ENCODE measurements around the gene BBS12.

The BBS12 gene

GRCh38 chr4:122765692-122766352, 33.3 kb downstream of the BBS12 start:
- ChIA-PET POLR2A (no interaction called here), CTCF (interaction anchor here (0.6 to 2.2 kb wide), 6 partner anchors 8 to 149 kb away, joined by 3 to 10 read pairs (median 4); no protein-coding TSS in a partner anchor)
- no peak for DNase-seq (ENCODE audit: extremely low spot score)
- TF ChIP-seq, protein P1, sequence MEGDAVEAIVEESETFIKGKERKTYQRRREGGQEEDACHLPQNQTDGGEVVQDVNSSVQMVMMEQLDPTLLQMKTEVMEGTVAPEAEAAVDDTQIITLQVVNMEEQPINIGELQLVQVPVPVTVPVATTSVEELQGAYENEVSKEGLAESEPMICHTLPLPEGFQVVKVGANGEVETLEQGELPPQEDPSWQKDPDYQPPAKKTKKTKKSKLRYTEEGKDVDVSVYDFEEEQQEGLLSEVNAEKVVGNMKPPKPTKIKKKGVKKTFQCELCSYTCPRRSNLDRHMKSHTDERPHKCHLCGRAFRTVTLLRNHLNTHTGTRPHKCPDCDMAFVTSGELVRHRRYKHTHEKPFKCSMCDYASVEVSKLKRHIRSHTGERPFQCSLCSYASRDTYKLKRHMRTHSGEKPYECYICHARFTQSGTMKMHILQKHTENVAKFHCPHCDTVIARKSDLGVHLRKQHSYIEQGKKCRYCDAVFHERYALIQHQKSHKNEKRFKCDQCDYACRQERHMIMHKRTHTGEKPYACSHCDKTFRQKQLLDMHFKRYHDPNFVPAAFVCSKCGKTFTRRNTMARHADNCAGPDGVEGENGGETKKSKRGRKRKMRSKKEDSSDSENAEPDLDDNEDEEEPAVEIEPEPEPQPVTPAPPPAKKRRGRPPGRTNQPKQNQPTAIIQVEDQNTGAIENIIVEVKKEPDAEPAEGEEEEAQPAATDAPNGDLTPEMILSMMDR (IDR thresholded peaks at IDR 0.05; ENCODE audit: control extremely low read depth, extremely low read depth, low read depth, missing control alignments): no peak

- TF ChIP-seq, protein P1 (IDR thresholded peaks at IDR 0.05; ENCODE audit: control extremely low read depth, extremely low read depth, low read depth, missing control alignments): no peak
- ChIA-PET POLR2A (no interaction called here), CTCF (interaction anchor here (0.6 to 2.2 kb wide), 5 partner anchors 9 to 148 kb away, joined by 3 to 10 read pairs (median 4); no protein-coding TSS in a partner anchor)
- DNase-seq (ENCODE audit: extremely low spot score): no peak
Observed at GRCh38 chr4:122766353-122766705, 33.8 kb downstream of the BBS12 start.

- POLR2A ChIA-PET: no interaction called here
- TF ChIP-seq, protein P1 (IDR thresholded peaks at IDR 0.05; ENCODE audit: control extremely low read depth, extremely low read depth, low read depth, missing control alignments): no peak
- no peak for DNase-seq (ENCODE audit: extremely low spot score)
- CTCF ChIA-PET: interaction anchor here (1.0 to 2.2 kb wide), 5 partner anchors 9 to 148 kb away, joined by 3 to 10 read pairs (median 4); no protein-coding TSS in a partner anchor
Observed at GRCh38 chr4:122766950-122767349, 34.4 kb downstream of the BBS12 start.

DNA sequence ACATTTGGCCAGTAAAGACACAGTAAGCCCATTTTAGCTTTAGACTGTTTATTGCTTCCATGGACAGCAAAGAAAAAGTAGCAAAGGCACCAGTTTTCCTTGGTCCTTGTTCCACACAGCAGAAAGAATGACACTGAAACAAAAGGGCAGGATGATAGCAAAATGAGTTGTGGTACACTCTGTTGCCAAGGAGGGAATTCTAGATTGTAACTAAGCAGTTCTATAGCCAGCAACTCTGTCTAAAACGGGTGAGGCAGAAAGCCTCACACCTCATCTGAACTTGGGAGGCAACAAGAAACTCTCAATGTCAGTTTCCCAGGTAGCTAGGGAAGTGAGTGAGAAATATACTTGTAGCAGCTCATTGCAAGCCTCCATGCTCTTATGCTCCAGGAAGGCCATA, 39.2 kb downstream of the BBS12 start:
- ChIA-PET POLR2A (no interaction called here), CTCF (interaction anchor here (1.0 to 1.7 kb wide), 2 partner anchors 11 to 14 kb away, joined by 3 read pairs; no protein-coding TSS in a partner anchor)
- TF ChIP-seq, protein P1 (IDR thresholded peaks at IDR 0.05; ENCODE audit: control extremely low read depth, extremely low read depth, low read depth, missing control alignments): no peak
- DNase-seq (ENCODE audit: extremely low spot score): no peak

- CTCF ChIA-PET: interaction anchor here (1.0 to 1.7 kb wide), 2 partner anchors 11 to 15 kb away, joined by 3 read pairs; no protein-coding TSS in a partner anchor
- POLR2A ChIA-PET: no interaction called here
- no peak for DNase-seq (ENCODE audit: extremely low spot score)
- TF ChIP-seq, protein P1 (IDR thresholded peaks at IDR 0.05; ENCODE audit: control extremely low read depth, extremely low read depth, low read depth, missing control alignments): no peak
Observed at GRCh38 chr4:122772311-122772710, 39.8 kb downstream of the BBS12 start.

GRCh38 chr4:122772986-122773385, 40.5 kb downstream of the BBS12 start:
- CTCF ChIA-PET: interaction anchor here (0.9 to 1.4 kb wide), 3 partner anchors 11 to 16 kb away, joined by 3 to 5 read pairs (median 4); no protein-coding TSS in a partner anchor
- POLR2A ChIA-PET: no interaction called here
- DNase-seq (ENCODE audit: extremely low spot score): no peak
- TF ChIP-seq, protein P1 (IDR thresholded peaks at IDR 0.05; ENCODE audit: control extremely low read depth, extremely low read depth, low read depth, missing control alignments): no peak

Data from GM10248 (cell line).